CD4-positive, alpha-beta T cell treated with Interleukin-17A for 1 hour (primary cell): Measurements from ENCODE around the gene RBM45.
"Not testable (repeated sequence)": the region's sequence is repeated elsewhere in the genome, so short reads cannot be mapped to it uniquely, and the experiment has no call there.

Source experiments
- DNase-seq: peaks from one replicate; pipeline ENCODE4 v3.0.0-alpha.2; 2020

Gene RBM45

GRCh38 chr2:178109813-178110212 is 2.4 kb upstream of the RBM45 start:
- peak; percentile 59 for DNase-seq

- no peak for DNase-seq
Measured at GRCh38 chr2:178110681-178111080, 1.6 kb upstream of the RBM45 start.

GRCh38 chr2:178111743-178112142 is 494 bp upstream of the RBM45 start:
- no peak for DNase-seq

- no peak for DNase-seq
Measured at GRCh38 chr2:178114462-178114861, 2.2 kb downstream of the RBM45 start.

- DNase-seq = no peak
Measured at GRCh38 chr2:178115271-178115670, 3.0 kb downstream of the RBM45 start.

- DNase-seq = no peak
Measured at GRCh38 chr2:178117725-178118124, 5.5 kb downstream of the RBM45 start.

- DNase-seq = no peak
Measured at GRCh38 chr2:178119179-178119922, 7.1 kb downstream of the RBM45 start.

- DNase-seq = no peak
Measured at GRCh38 chr2:178123163-178123562, 10.9 kb downstream of the RBM45 start.

GRCh38 chr2:178125125-178125524 is 12.9 kb downstream of the RBM45 start:
- no peak for DNase-seq

- no peak for DNase-seq
Measured at GRCh38 chr2:178125862-178126261, 13.6 kb downstream of the RBM45 start.

GRCh38 chr2:178128836-178129630 is 16.8 kb downstream of the RBM45 start:
- DNase-seq = no peak

- DNase-seq = no peak
Measured at GRCh38 chr2:178136321-178137025, 24.2 kb downstream of the RBM45 start.

- DNase-seq = no peak
Measured at GRCh38 chr2:178142274-178143065, 30.2 kb downstream of the RBM45 start.

GRCh38 chr2:178143481-178143880 is 31.2 kb downstream of the RBM45 start:
- DNase-seq = no peak

GRCh38 chr2:178152033-178152432 is 39.8 kb downstream of the RBM45 start:
- DNase-seq = no peak

- DNase-seq = no peak
Measured at GRCh38 chr2:178152542-178152941, 40.3 kb downstream of the RBM45 start.

GRCh38 chr2:178152977-178153376 is 40.7 kb downstream of the RBM45 start:
- DNase-seq = no peak

GRCh38 chr2:178153878-178154277 is 41.6 kb downstream of the RBM45 start:
- DNase-seq = not testable (repeated sequence)

GRCh38 chr2:178155524-178155923 is 43.3 kb downstream of the RBM45 start:
- no peak for DNase-seq

GRCh38 chr2:178157574-178157973 is 45.3 kb downstream of the RBM45 start:
- DNase-seq = no peak

- DNase-seq = no peak
Measured at GRCh38 chr2:178159966-178160365, 47.7 kb downstream of the RBM45 start.

- no peak for DNase-seq
Measured at GRCh38 chr2:178160601-178161000, 48.4 kb downstream of the RBM45 start.

GRCh38 chr2:178163395-178163794 is 51.2 kb downstream of the RBM45 start:
- no peak for DNase-seq
